SKM-1 treated with dmso at 0.1 percent for 144 hours (cell line): Measurements from ENCODE around the gene ZNF814.
"Not testable (repeated sequence)": the region's sequence is repeated elsewhere in the genome, so short reads cannot be mapped to it uniquely, and the experiment has no call there.

Experiments
- DNase-seq: peaks from one replicate; lab custom pipeline; 2025; ENCODE audit not compliant: unreplicated experiment; lab: John Stamatoyannopoulos, UW

The ZNF814 gene

GRCh38 chr19:57862351-57862750 is 26.5 kb downstream of the ZNF814 start:
- DNase-seq: not testable (repeated sequence)

GRCh38 chr19:57854117-57854516 is 34.7 kb downstream of the ZNF814 start:
- DNase-seq: not testable (repeated sequence)

GRCh38 chr19:57851812-57852603 is 36.8 kb downstream of the ZNF814 start:
- not testable (repeated sequence) for DNase-seq

- DNase-seq: no peak
These were observed 38.3 kb downstream of the ZNF814 start for GRCh38 chr19:57850553-57851017.

- DNase-seq: peak; percentile 46
These were observed 39.0 kb downstream of the ZNF814 start, which contains the start of gene ZNF587 for GRCh38 chr19:57849666-57850473. ZNF587 (plus strand) TSS chr19:57849859; CDS start chr19:57850039, 180 bp downstream.

GRCh38 chr19:57849162-57849665 is 39.6 kb downstream of the ZNF814 start:
- DNase-seq: not testable (repeated sequence)

- DNase-seq: not testable (repeated sequence)
These were observed 41.7 kb downstream of the ZNF814 start for GRCh38 chr19:57847164-57847563.

- DNase-seq: no peak
These were observed 47.6 kb downstream of the ZNF814 start for GRCh38 chr19:57841122-57841763.

GRCh38 chr19:57838622-57839191 is 50.1 kb downstream of the ZNF814 start:
- not testable (repeated sequence) for DNase-seq

GRCh38 chr19:57836991-57837390 is 51.8 kb downstream of the ZNF814 start:
- not testable (repeated sequence) for DNase-seq

- no peak for DNase-seq
These were observed 58.7 kb downstream of the ZNF814 start, which contains the start of gene ZNF587B for GRCh38 chr19:57830071-57830602. ZNF587B (plus strand) TSS chr19:57830299; CDS start chr19:57830529, 230 bp downstream.

- DNase-seq: no peak
These were observed 59.5 kb downstream of the ZNF814 start for GRCh38 chr19:57829316-57829715.

- no peak for DNase-seq
These were observed 63.3 kb downstream of the ZNF814 start for GRCh38 chr19:57825511-57825910.

GRCh38 chr19:57823608-57824007 is 65.2 kb downstream of the ZNF814 start:
- DNase-seq: not testable (repeated sequence)

- DNase-seq: not testable (repeated sequence)
These were observed 65.7 kb downstream of the ZNF814 start for GRCh38 chr19:57823155-57823554.

GRCh38 chr19:57821501-57821900 is 67.3 kb downstream of the ZNF814 start:
- DNase-seq: not testable (repeated sequence)

- DNase-seq: not testable (repeated sequence)
These were observed 67.7 kb downstream of the ZNF814 start for GRCh38 chr19:57821095-57821494.

GRCh38 chr19:57820599-57820998 is 68.2 kb downstream of the ZNF814 start:
- DNase-seq: no peak

- DNase-seq: peak; percentile 57
These were observed 69.2 kb downstream of the ZNF814 start for GRCh38 chr19:57819475-57820148.

GRCh38 chr19:57818378-57818777 is 70.5 kb downstream of the ZNF814 start:
- DNase-seq: no peak
